Measurements from ENCODE around the gene CBR3.
"Not testable (repeated sequence)": the region's sequence is repeated elsewhere in the genome, so short reads cannot be mapped to it uniquely, and the experiment has no call there.

Gene CBR3

DNA sequence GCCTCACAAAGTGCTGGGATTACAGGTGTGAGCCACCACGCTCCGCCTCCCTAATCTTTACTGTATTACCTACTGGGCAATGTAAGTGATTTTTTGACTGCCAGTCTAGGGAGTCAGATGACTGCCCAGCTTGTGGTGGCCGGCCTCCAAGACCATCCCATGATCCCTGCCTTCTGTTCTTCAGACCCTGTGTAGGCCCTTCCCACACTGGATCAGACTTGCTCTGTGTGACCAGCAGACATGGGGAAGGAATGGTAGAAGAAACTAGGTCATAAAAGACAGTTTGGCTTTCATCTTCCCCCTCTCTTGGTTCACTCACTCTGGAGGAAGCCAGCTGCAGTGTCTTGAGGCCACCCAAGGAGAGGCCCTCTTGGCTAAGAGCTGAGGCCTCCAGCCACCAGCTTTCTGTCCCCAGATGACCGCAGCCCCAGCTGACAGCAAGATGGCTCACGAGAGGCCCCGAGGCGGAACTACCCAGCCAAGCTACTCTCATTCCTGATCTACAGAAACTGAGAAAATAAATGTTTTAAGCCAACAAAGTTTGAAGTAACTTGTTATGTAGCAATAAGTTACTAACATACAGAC is 14.5 kb upstream of the CBR3 start:
- no peak for FAIRE-seq

DNA sequence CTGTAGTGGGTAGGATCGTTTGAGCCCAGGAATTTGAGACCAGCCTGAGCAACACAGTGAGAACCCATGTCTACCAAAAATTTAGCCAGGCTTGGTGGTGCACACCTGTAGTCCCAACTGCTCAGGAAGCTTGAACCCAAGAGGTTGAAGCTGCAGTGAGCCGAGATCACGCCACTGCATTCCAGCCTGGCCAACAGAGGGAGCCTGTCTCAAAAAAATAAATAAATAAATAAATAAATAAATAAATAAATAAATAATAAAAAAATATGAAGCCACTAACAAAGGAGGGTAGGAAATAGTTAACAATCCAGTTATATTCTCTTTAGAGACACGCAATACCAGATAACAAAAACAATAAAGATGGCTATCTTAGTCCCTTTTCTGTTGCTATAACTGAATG is 11.9 kb upstream of the CBR3 start:
- FAIRE-seq = no peak

DNA sequence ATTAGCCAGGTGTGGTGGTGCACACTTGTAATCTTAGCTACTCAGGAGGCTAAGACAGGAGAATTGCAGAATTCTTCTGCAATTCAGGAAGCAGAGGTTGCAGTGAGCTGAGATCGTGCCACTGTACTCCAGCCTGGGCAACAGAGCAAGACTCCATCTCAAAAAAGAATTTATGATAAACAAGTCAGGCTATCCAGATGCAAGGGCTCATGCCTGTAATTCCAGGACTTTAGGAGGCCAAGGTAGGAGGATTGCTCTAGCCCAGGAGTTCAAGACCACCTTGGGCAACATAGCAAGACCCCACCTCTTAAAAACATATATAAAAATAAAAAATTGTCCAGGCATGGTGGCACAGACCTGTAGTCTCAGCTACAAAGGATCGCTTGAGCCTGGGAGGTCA is 10.5 kb upstream of the CBR3 start:
- no peak for FAIRE-seq

DNA sequence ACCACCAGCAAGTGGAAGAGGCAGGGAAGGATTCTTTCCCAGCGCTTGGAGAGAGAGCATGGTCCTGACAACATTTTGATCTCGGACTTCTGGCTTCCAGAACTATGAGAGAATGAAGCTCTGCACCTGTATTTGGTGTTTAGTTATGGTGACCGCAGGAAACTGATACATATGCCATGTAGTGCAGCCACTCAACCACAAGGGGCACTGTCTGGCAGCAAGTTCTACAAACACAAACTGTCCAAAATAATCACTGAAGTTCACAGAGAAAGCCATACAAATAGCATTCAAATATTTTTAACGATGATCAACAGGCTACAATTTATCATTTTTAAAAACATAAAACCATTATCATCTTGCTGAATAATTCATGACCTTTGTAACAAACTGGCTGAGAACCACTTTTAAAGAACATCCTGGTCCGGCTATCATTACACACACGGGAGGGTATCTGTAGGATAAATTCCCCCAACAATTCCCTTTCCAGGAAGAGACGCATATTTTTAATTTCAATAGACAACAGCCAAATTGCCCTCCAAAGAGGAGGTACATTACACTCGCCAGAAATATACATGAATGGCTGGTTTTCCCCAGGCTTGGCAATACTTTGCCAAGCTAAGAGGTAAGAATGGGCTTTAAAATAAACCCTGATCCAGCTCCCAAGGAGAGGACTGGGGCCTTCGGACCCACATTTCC is 9.2 kb upstream of the CBR3 start:
- FAIRE-seq = peak; percentile 87

DNA sequence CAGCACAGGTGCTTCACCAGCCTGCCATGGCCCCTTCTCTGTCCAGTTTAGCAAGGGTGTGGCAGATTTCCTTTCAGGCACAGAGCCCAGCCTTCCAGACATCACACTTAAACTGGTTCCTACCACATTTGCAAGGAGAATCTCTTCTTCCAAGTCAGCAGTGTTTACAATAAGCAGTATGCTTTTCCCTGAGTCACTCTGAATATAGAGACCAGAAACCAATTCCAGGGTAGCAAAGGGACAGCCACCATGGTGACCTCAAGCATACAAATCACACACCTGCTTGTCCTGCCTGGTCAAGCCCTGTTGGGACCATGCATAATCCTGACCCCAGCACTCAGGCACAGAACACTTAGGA is 8.7 kb upstream of the CBR3 start:
- FAIRE-seq = no peak

DNA sequence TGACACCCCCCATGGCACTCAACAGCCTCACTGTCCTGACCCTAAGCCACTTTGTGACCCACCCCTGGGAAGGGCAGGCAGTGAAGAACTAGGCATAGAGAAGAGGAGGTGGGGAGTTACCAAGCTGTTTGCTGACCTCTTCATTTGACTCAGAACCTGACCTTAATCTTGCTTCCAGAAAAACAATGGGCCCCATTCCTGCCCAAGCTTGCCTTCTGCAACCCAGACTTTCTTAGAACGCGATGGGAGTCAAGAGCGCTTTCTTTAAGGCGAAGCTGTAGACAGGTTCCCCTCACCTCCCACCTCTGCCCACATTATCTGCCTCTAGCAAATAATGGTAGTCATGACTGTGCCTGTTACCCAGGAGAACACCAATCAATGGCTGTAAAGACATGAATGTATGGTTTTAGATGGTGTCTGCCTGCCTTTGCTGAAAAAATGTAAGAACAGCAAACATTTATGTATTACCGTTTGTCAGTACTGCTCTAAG is 8.2 kb upstream of the CBR3 start:
- FAIRE-seq = no peak

DNA sequence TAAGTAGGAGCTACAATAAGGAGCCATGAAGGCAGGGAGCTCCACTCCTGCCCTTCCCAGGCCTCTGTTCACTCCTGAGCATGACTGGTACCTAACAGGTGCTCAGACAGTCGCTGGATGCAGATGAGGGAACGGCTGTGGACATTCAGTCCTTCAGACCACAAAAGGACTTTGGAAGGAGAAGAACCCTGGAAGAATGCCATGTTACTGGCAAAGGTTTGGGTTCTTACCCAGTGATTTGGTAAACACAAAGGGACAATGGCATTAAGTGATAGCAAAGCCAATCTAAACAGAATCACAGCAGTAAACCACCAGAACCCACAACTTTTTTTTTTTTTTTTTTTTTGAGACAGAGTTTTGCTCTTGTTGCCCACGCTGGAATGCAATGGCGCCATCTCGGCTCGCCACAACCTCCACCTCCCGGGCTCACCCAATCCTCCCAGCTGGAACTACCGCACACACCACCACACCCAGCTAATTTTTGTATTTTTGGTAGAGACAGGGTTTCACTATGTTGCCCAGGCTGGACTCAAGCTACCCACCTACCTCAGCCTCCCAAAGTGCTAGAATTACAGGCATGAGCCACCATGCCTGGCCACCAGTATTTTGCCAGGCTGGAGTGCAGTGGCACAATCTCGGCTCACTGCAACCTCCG is 7.5 kb upstream of the CBR3 start:
- FAIRE-seq = no peak

DNA sequence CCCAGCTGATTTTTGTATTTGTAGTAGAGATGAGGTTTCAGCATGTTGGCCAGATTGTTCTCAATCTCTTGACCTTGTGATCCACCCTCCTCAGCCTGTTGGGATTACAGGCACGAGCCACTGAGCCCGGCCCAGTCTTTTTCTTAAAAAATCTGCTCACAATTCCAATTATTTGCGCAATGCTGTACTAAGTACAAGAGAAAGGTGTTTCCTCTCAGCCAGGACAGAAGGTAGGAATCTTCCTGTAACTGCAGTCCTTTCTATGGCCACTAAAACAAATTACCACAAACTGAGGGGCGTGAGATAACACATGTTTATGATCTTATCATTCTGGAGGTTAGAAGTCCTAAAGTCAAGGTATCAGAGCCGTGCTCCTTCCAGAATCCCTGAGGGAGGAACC is 6.9 kb upstream of the CBR3 start:
- no peak for FAIRE-seq

DNA sequence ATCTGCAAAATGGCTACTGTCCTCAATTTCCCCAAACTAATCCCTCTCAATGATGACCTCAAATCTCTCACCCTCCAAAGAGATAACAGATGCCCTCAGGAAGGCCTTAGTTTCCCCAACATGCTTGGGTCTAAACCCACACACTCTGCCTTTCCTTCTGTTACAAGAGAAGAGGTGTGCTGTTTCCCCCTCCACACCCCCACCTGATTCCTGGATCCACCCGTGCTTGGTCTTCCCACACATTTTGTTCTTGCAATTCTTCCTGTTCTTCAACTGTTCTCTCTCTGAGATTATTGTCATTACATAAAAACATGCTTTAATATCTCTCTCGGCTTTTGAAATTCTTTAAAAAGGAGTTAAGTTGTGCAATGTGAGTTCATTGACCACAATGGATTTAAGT is 5.7 kb upstream of the CBR3 start:
- no peak for FAIRE-seq

DNA sequence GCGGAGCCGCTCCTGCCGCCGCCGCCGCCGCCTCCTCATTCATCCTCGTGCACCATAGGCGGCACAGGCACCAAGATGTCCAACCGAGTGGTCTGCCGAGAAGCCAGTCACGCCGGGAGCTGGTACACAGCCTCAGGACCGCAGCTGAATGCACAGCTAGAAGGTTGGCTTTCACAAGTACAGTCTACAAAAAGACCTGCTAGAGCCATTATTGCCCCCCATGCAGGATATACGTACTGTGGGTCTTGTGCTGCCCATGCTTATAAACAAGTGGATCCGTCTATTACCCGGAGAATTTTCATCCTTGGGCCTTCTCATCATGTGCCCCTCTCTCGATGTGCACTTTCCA is 4.5 kb upstream of the CBR3 start:
- not testable (repeated sequence) for FAIRE-seq

DNA sequence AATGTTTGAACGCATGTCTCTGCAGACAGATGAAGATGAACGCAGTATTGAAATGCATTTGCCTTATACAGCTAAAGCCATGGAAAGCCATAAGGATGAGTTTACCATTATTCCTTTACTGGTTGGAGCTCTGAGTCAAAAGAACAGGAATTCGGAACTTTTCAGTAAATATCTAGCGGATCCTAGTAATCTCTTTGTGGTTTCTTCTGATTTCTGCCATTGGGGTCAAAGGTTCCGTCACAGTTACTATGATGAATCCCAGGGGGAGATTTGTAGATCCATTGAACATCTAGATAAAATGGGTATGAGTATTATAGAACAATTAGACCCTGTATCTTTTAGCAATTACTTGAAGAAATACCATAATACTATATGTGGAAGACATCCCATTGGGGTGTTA is 4.0 kb upstream of the CBR3 start:
- peak; percentile 76 for FAIRE-seq

DNA sequence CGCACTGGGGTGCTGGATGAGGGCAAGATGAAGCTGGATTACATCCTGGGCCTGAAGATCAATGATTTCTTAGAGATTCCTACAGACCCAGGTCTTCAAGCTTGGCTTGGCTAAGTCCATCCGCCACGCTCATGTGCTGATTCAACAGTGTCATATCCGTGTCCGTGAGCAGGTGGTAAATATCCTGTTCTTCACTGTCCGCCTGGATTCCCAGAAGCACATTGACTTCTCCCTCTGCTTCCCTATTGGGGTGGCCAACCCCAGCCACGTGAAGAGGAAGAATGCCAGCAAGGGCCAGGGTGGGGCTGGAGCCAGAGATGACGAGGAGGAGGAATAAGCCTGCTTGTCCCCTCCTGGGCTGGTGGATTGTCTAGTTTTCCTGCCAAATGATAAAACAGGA is 2.2 kb upstream of the CBR3 start:
- no peak for FAIRE-seq

DNA sequence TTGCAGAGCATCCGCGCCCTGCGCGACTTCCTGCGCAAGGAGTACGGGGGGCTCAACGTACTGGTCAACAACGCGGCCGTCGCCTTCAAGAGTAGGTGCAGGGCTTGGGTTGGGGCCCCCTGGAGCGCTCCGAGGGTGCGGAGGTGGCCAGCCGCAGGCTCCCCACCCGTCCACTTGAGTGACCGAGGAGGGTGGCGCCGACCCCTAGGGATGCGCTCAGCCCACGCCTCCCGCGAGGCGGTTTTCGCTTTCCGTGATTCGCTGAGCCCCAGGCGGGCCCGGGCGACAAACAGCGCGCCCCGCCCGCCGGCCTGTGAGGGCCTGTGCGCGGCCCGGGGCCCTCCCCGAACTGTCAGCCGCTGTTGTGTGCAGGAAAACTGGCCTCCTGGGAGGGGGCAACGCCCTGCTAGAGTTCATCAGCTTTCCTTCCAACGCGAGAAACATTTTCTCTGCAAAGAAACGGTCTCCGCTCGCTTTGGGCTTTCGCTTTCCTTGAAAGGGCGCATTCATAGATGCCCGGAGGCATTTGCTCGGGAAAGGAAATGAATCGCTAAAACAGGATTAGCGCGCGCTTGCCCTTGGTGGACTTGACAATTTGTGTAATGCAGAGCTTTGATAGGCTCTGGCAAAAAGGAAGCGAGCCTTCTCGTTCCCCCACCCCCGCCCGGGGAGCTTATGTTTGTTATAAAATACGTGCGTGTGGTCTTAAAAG is 668 bp downstream of the CBR3 start:
- no peak for FAIRE-seq

DNA sequence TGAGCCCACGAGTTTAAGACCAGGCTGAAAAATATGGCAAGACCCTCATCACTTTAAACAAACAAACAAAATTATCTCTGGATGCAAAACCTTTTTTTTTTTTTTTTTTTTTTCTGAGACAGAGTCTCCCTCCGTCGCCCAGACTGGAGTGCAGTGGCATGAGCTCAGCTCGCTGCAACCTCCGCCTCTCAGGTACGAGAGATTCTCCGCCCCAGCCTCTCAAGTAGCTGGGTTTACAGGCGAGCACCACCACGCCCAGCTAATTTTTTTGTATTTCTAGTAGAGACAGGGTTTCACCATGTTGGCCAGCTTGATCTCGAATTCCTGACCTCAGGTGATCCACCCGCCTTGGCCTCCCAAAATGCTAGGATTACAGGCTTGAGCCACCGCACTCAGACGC is 4.9 kb downstream of the CBR3 start:
- not testable (repeated sequence) for FAIRE-seq

DNA sequence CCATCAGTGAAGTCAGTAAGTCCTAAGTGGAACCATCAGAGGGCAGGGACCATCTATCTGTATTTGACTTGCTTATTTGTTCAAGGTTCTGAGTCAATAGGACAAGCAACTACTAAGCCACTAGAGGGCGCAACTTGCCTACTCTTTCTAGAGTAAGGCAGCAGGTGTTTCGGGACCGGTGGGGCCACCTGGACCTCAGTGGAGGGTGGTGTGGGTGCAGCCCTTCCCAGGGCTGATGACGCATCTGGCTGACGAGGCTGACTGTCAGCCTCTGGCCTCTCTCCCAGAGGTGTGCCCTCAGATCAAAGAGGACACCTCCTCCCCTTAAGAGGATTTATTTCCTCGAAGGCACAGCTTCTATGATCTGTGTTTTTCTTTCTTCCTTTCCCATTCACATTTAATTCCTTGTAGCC is 6.6 kb downstream of the CBR3 start:
- peak; percentile 86 for FAIRE-seq

DNA sequence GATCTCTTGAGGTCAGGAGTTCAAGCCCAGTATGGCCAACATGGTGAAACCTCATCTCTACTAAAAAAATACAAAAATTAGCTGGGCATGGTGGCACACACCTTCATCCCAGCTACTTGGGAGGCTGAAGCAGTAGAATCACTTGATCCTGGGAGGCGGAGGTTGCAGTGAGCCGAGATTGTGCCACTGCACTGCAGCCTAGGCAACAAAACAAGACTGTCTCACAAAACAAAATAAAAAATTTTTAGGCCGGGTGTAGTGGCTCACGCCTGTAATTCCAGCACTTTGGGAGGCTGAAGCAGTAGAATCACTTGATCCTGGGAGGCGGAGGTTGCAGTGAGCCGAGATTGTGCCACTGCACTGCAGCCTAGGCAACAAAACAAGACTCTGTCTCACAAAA is 9.4 kb downstream of the CBR3 start:
- FAIRE-seq = not testable (repeated sequence)

DNA sequence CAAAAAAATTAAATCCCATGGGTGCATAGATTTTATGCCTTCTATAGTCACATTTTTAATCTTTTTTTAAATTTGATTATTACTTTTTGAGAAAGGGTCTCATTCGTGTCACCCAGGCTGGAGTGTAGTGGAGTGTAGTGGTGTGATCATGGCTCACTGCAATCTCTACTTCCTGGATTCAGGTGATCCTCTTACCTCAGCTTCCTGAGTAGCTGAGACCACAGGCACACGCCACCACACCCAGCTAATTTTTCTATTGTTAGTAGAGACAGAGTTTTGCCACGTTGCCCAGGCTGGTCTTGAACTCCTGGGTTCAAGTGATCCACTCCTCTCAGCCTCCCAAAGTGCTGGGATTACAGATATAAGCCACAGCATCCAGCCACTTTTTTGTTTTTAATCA is 10.4 kb downstream of the CBR3 start:
- FAIRE-seq = no peak

DNA sequence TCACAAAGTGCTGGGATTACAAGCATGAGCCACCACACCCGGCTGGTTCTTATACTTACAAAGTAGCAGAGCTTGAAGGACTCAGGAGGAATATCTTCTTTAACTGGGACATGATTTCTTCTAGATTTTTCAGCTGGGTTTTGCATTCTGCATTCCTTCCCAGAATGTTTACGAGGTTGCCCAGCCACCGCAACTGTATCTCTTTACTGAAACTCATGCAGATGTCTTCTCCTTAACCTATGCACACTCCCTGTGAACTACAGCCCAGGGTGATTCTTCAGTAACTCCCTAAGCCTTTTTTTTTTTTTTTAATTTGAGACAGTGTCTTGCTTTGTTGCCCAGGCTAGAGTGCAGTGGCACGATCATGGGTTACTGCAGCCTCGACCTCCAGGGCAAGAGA is 13.0 kb downstream of the CBR3 start:
- no peak for FAIRE-seq

DNA sequence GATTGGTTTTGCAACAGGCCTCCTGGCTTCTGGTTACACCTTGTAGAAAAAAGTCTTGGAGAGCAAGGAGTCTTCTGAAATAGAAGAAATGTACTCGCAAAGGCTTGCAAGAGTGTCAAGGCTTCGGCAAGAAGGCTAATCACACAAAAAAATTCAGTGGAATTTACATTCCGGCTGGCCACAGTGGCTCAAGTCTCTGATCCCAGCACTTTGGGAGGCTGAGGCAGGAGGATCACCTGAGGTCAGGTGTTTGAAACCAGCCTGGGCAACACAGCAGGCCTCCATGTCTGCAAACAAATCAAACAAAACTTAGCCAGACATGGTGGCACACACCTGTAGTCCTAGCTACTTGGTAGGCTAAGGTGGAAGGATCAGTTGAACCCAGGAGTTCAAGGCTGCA is 14.0 kb downstream of the CBR3 start:
- no peak for FAIRE-seq

DNA sequence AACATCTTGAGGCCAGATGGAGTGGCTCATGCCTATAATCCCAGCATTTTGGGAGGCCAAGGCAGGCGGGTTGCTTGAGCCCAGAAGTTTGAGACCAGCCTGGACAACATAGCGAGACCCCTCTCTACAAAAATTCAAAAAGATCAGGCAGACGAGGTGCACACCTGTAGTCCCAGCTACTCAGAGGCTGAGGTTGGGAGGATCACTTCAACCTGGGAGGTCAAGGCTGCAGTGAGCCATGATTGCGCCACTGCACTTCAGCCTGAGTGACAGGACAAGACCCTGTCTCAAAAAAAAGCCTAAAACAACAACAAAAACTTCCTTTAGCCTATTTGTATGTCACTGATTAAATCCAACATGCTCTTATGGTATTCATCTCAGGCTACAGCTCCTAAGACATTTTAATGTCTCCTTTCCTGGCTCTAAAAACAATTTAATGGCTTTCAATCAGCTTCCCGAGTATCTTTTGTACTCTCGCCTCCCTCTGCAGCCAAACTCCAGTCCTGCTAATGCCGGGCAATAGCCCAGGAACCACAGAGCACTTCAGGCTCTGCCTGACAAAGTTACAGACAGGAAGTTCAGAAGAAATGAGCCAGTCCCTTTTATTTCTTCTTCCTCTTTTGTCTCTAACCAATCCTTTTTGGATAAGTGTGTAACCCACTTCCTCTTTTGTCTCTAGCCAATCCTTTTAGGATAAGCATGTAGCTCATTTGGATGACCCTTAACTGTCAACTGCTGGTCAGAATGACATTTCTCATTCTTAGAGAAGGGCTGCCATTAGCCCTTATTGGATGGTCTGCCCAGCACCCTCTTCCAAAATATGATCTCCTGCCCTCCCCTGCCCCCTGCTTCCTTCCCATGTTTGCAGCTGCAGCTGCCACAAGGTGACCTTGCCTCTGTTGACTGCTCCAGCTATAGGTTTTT is 15.2 kb downstream of the CBR3 start:
- no peak for FAIRE-seq

DNA sequence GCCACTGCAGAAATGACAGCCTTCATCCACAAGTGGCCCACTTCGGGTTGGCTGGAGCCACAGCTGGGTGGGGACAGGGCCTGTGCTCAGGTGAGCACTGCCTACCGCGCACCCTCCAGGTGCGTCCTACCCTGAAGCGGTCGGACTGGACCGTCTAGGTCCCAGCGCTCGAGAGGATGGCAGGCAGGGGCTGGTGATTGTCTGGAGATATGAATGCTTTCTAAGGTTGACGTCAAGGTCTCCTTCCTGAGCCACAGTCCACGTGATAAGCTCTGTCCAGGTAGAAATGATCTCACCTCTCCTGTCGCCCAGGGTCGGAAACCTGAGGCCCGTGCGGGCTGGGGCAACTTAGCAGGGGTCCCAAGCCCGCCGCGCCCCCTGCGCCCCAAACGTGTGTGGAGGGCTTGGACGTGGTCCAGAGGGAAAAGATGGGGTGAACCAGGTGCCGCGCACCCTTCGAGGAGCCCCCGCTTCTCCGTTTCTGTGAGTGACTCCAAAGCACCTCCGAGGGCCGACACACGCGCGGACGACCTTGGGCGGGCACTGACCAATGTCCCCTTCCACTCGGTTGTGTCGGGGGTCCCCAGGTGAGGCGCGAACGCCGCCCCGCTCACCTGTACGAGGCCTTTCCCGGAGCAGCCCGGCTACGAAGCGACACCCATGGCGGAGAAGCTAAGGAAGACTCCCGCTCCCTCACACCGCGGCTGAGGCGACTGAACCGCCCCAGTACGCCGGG is 20.9 kb downstream of the CBR3 start:
- FAIRE-seq = no peak

DNA sequence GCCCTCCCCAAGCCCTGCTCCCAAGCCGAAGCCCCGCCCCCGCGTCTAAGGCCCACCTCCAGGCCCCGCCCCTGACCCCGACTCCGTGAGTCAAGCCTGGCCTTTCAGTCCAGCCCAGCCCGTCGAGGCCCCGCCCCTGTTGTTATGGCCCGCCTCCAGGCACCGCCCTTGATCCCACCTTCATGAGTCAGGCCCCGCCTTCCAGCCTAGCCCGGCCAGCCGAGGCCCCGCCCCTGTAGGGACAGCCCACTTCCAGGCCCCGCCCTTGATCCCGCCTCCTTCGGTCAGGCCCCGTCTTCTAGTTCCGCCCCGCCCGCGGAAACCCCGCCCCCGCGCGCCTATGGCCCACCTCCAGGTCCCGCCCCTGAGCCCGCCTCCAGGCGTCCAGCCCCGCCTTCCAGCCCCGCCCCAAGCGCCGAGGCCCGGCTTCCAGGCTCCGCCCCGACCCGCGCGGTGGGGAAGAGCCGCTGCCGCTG is 21.5 kb downstream of the CBR3 start:
- FAIRE-seq = peak; percentile 96
